K562 (cell line): ENCODE data around the gene AGPAT2. TPM values are rescaled to one million over a fixed set of nuclear protein-coding genes. Genes with fewer than 3 reads are reported as not detected.
A peak's percentile ranks its signal among the peaks of the same experiment; 100 is the strongest.

ENCODE experiments used
- BHLHE40 ChIP-seq: IDR thresholded peaks from 2 replicates; pipeline ENCODE4 v1.6.1; 2011; ENCODE audit warnings: low read length, improper control_type of control experiment
- DIDO1 ChIP-seq: fragments of 450-650 bp; IDR thresholded peaks from 2 replicates; pipeline ENCODE4 v1.6.1; 2016; ENCODE audit warnings: low read depth, missing biosample characterization, missing genetic modification characterization
- FOXK2 ChIP-seq, 2 experiments: fragments of 450-650 bp; IDR thresholded peaks in 1 of 2; conservative IDR thresholded peaks in 1 of 2; 2 replicates each; pipeline ENCODE4 v1.6.1; 2016; ENCODE audit warnings: low read depth in 2 of 2, mild to moderate bottlenecking in 1 of 2
- HDAC1 ChIP-seq, 2 experiments: fragments of 450-650 bp; IDR thresholded peaks; 2 replicates each; pipeline ENCODE4 v1.6.1; 2016 to 2017; ENCODE audit warnings: inconsistent platforms in 1 of 2, mild to moderate bottlenecking in 1 of 2, moderate library complexity in 1 of 2
- NRF1 ChIP-seq, 2 experiments: fragments of 450-650 bp; IDR thresholded peaks in 1 of 2; conservative IDR thresholded peaks in 1 of 2; 2 replicates each; pipeline ENCODE4 v1.6.1; 2014; ENCODE audit warnings: mild to moderate bottlenecking in 2 of 2
- PHF8 ChIP-seq: fragments of 200-600 bp; sonication (generic); IDR thresholded peaks from 2 replicates; pipeline ENCODE4 v1.6.1; 2012; ENCODE audit warnings: mixed run types, mild to moderate bottlenecking, inconsistent platforms, low read length, moderate library complexity, borderline replicate concordance
- PPARD ChIP-seq: fragments of 250-450 bp; sonication (Bioruptor Pico); IDR thresholded peaks from 2 replicates; pipeline ENCODE4 v1.8.0; 2022; ENCODE audit warnings: inconsistent platforms, mild to moderate bottlenecking, moderate library complexity
- THRAP3 ChIP-seq: fragments of 450-650 bp; IDR thresholded peaks from 2 replicates; pipeline ENCODE4 v1.6.1; 2016; ENCODE audit warnings: mild to moderate bottlenecking, inconsistent platforms, borderline replicate concordance
- TRIM24 ChIP-seq, 2 experiments: fragments of 450-650 bp; IDR thresholded peaks; 2 replicates each; pipeline ENCODE4 v1.6.1; 2016
- U2AF1 ChIP-seq: fragments of 200-400 bp; formaldehyde crosslinking; optimal IDR thresholded peaks from 2 replicates; pipeline ENCODE3; 2017; ENCODE audit warnings: mild to moderate bottlenecking, low read depth, low read length, moderate library complexity
- ZNF134 ChIP-seq: fragments of 250-450 bp; sonication (Bioruptor Pico); conservative IDR thresholded peaks from 2 replicates; pipeline ENCODE4 v1.4.0; 2020
- ZNF143 ChIP-seq: sonication (generic); formaldehyde crosslinking; IDR thresholded peaks from 2 replicates; pipeline ENCODE4 v1.9.0; 2022; ENCODE audit warnings: mild to moderate bottlenecking, missing genetic modification reagents
- ZNF561 ChIP-seq: fragments of 450-650 bp; formaldehyde crosslinking; conservative IDR thresholded peaks from 2 replicates; pipeline ENCODE4 v1.4.0; 2020; ENCODE audit warnings: mild to moderate bottlenecking, moderate library complexity
- polyA plus RNA-seq, 8 experiments: library from polyadenylated mRNA; depleted of rRNA in 4 of 8; stranded (reverse) in 5 of 8; unstranded in 3 of 8; fragments of >200 nt; fragmentation: Nextera tagmentation in 2 of 8; fragmentation: Illumina TruSeq in 1 of 8; extraction: Ambion mirVana in 2 of 8; extraction: Trizol in 1 of 8; gene quantifications; 2 replicates each; pipeline versions ENCODE4 v1.2.1 to v1.2.3, GENCODE V29; 2011 to 2014; ENCODE audit warnings: inconsistent platforms in 1 of 8, missing spikeins in 1 of 8
- total RNA-seq, 7 experiments: library from RNA; depleted of rRNA in 6 of 7; stranded (reverse); fragments of >200 nt in 6 of 7; fragmentation: Illumina TruSeq in 2 of 7; extraction: Trizol in 2 of 7; gene quantifications; 2 replicates each; pipeline versions ENCODE4 v1.2.1 to v1.2.3, GENCODE V29; 2011 to 2021; ENCODE audit warnings: low replicate concordance in 1 of 7
- TF ChIP-seq, protein P1 (sequence below): fragments of 450-650 bp; conservative IDR thresholded peaks from 2 replicates; pipeline ENCODE4 v1.6.1; 2016; ENCODE audit warnings: missing genetic modification characterization, low read depth, mild to moderate bottlenecking, control low read depth, missing compliant biosample characterization
- TF ChIP-seq, protein P2 (sequence below): fragments of 450-650 bp; IDR thresholded peaks from 2 replicates; pipeline ENCODE4 v1.6.1; 2016
- TF ChIP-seq, protein P3 (sequence below): sonication (generic); formaldehyde crosslinking; IDR thresholded peaks from 2 replicates; pipeline ENCODE4 v1.5.0; 2020; ENCODE audit warnings: missing genetic modification reagents
- TF ChIP-seq, protein P4 (sequence below): fragments of 450-650 bp; formaldehyde crosslinking; IDR thresholded peaks from 2 replicates; pipeline ENCODE4 v1.4.0; 2022; ENCODE audit warnings: missing genetic modification characterization
- TF ChIP-seq, protein P5 (sequence below): sonication (generic); formaldehyde crosslinking; IDR thresholded peaks from 2 replicates; pipeline ENCODE4 v1.8.1; 2023; ENCODE audit warnings: mild to moderate bottlenecking, missing genetic modification reagents

Gene AGPAT2
- total and polyA plus RNA-seq, 9 of the 15 experiments (the other 6 are each of a cell fraction or from before 2014, with no cell fraction given): 0.13 to 54.5 (median 23.9) TPM

DNA sequence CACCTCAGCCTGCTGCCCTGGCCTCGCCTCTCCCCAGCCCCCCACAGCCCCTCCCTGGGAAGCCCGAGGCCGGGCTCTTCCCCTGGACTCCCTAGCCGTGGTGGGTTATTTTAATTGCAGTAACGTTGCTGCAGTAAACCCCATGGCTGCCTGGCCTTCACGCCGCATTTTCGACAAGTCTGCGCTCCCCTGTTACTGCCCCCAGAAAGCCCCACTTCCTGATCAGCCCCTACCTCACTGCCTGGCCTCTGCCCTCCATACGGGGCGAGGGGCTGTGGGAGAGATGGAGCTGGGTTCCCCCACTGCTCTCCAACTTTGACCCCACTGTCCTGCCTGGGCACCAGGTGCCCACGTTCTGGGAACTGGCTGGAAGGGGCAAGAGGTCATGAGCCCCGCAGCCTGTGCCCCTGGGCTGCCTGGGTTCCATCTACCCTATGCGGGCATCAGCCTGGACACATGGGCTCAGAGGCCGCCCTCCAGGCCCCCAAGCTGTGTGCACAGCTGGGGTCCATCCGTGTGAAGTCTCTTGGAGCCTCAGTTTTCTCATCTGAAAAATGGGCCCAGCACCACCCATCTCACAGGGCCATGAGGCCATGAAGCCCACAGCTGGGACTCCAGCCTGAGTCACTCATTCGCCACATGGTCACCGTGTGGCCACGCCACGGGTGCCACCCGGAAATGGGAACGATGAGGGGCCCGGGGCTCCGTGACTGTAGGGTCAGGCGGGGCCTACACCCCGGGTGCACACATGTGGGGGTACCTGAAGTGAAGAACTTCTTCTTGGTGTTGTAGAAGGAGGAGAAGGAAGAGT, 13.1 kb downstream of the AGPAT2 start (continued):
- TF ChIP-seq, protein P1, sequence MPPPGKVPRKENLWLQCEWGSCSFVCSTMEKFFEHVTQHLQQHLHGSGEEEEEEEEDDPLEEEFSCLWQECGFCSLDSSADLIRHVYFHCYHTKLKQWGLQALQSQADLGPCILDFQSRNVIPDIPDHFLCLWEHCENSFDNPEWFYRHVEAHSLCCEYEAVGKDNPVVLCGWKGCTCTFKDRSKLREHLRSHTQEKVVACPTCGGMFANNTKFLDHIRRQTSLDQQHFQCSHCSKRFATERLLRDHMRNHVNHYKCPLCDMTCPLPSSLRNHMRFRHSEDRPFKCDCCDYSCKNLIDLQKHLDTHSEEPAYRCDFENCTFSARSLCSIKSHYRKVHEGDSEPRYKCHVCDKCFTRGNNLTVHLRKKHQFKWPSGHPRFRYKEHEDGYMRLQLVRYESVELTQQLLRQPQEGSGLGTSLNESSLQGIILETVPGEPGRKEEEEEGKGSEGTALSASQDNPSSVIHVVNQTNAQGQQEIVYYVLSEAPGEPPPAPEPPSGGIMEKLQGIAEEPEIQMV (tag): no peak
- peak in 1 of 2 experiments; percentile 63; a peak in 1 of 4 replicates for TF ChIP-seq HDAC1 (IDR thresholded peaks at IDR 0.05)
- TF ChIP-seq ZNF143: no peak
- no peak for TF ChIP-seq NRF1 (conservative IDR thresholded peaks at IDR 0.05 in 1 of 2, IDR thresholded peaks at IDR 0.05 in 1 of 2)
- no peak for TF ChIP-seq PHF8
- TF ChIP-seq TRIM24 (IDR thresholded peaks at IDR 0.05): no peak
- TF ChIP-seq U2AF1: no peak
- TF ChIP-seq, protein P2, sequence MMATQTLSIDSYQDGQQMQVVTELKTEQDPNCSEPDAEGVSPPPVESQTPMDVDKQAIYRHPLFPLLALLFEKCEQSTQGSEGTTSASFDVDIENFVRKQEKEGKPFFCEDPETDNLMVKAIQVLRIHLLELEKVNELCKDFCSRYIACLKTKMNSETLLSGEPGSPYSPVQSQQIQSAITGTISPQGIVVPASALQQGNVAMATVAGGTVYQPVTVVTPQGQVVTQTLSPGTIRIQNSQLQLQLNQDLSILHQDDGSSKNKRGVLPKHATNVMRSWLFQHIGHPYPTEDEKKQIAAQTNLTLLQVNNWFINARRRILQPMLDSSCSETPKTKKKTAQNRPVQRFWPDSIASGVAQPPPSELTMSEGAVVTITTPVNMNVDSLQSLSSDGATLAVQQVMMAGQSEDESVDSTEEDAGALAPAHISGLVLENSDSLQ: no peak
- no peak for TF ChIP-seq THRAP3
- TF ChIP-seq, protein P3, sequence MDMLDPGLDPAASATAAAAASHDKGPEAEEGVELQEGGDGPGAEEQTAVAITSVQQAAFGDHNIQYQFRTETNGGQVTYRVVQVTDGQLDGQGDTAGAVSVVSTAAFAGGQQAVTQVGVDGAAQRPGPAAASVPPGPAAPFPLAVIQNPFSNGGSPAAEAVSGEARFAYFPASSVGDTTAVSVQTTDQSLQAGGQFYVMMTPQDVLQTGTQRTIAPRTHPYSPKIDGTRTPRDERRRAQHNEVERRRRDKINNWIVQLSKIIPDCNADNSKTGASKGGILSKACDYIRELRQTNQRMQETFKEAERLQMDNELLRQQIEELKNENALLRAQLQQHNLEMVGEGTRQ: no peak
- TF ChIP-seq PPARD (CRISPR knock-in tag): no peak
- TF ChIP-seq, protein P4, sequence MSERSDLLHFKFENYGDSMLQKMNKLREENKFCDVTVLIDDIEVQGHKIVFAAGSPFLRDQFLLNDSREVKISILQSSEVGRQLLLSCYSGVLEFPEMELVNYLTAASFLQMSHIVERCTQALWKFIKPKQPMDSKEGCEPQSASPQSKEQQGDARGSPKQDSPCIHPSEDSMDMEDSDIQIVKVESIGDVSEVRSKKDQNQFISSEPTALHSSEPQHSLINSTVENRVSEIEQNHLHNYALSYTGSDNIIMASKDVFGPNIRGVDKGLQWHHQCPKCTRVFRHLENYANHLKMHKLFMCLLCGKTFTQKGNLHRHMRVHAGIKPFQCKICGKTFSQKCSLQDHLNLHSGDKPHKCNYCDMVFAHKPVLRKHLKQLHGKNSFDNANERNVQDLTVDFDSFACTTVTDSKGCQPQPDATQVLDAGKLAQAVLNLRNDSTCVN (CRISPR knock-in tag): no peak
- TF ChIP-seq, protein P5, sequence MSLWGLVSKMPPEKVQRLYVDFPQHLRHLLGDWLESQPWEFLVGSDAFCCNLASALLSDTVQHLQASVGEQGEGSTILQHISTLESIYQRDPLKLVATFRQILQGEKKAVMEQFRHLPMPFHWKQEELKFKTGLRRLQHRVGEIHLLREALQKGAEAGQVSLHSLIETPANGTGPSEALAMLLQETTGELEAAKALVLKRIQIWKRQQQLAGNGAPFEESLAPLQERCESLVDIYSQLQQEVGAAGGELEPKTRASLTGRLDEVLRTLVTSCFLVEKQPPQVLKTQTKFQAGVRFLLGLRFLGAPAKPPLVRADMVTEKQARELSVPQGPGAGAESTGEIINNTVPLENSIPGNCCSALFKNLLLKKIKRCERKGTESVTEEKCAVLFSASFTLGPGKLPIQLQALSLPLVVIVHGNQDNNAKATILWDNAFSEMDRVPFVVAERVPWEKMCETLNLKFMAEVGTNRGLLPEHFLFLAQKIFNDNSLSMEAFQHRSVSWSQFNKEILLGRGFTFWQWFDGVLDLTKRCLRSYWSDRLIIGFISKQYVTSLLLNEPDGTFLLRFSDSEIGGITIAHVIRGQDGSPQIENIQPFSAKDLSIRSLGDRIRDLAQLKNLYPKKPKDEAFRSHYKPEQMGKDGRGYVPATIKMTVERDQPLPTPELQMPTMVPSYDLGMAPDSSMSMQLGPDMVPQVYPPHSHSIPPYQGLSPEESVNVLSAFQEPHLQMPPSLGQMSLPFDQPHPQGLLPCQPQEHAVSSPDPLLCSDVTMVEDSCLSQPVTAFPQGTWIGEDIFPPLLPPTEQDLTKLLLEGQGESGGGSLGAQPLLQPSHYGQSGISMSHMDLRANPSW: no peak
- no peak for TF ChIP-seq DIDO1 (tag)
- no peak for TF ChIP-seq ZNF561 (CRISPR knock-in tag)
- no peak for TF ChIP-seq FOXK2 (conservative IDR thresholded peaks at IDR 0.05 in 1 of 2, IDR thresholded peaks at IDR 0.05 in 1 of 2; ENCODE audit: low read depth in 2 of 2)
- TF ChIP-seq BHLHE40: no peak
- no peak for TF ChIP-seq ZNF134 (CRISPR knock-in tag)
